ENCODE measurements around the gene PRKCH. TPM values are rescaled to one million over a fixed set of nuclear protein-coding genes. Genes with fewer than 3 reads are reported as not detected.

PRKCH gene
- total RNA-seq, 6 experiments from 2014 or later: 5.0 to 12.1 (median 8.8) TPM

DNA sequence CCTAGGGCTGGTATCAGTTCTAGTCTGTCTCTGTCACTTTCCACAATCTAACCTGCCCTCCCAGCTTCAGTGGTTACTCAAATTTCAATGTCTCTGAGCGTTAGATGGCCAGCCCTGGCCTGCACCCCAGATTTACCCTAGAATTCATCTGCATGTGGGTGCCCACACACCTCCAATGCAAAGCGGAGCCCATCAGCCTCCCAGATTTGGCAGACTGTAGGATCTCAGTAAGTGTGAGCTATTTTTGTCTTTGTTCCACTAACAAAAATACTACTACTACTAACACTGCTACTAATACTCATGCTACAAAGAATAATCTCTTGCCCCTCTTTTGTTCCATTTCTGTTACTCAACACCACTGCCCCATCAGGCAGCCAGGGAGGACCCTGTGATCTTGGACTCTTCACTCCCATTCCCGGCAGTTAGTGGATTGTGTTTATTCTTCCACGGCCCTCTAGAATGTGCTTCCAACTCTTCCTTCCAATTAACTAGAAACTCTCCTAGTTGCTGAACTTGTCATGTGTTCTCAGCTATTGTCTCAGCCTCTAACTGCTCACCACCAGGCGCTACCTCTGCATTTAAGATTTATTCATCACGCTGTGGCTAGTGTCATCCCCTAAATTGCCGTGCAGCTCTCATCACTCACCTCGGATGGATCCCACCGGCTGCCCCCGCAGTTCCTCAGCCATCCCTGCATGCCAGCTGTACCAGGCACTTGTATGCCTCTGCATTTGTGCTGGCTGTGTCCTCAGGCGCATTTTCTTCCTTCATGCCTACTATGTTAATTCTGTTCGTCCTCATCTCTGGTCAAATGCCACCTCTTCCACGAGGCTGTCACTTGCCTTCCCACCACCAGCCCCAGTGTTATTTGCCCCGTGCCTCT is 223.3 kb downstream of the PRKCH start:
- WGBS (ENCODE audit: insufficient coverage, low coverage, low lambda C conversion rate, missing lambda C conversion rate): 92% methylated on average over 14 of the region's 14 CpGs

DNA sequence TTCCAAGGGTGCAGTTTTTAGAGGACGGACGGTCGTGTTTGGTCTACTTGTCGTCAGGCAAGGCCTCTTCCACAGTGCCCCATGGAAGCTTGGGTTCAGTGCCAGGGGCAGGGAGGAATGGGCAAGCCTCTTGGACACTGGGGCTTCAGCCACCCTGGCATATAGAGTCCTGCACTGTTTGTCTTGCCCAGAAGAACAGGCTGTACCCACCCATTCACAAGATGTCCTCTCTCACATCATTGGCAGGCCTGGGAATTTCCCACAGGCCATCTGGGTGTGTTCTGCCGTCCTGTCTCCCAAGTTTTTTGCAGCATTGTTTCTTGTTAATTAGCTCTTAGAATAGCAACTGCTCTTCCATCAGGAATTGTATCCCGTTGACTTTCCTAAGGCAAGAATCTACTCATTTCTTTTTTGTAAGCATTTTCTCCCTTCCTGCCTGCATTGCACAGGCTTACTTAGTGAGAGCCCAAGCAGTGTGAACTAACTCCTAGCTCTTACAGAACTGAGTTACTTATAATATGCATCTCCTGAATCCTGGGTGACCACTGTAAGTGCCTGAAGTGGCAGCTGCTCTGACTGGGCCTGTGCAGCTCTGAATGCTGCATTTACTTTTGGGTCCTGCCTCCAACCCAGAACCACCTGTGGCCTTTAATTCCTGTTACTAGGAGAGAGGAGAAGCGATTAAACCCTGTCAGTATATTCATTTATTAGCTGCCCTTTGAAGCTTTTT is 224.5 kb downstream of the PRKCH start:
- Histone ChIP-seq H3K27ac (no peak overlapping the region), H3K4me3 (no peak overlapping the region), H3K9me3 (no peaks in the 10 kb centered on the region), H3K36me3 (no peaks in the 10 kb centered on the region), H3K27me3 (no peaks in the 10 kb centered on the region), H3K4me1 (peaks cover 0 to 35% (median 10%) of the 10 kb centered on the region in 4 donors)
- ATAC-seq: no peak
- no peak for DNase-seq
- no peak for TF ChIP-seq POLR2A (IDR thresholded peaks at IDR 0.05)
- TF ChIP-seq, protein P1, sequence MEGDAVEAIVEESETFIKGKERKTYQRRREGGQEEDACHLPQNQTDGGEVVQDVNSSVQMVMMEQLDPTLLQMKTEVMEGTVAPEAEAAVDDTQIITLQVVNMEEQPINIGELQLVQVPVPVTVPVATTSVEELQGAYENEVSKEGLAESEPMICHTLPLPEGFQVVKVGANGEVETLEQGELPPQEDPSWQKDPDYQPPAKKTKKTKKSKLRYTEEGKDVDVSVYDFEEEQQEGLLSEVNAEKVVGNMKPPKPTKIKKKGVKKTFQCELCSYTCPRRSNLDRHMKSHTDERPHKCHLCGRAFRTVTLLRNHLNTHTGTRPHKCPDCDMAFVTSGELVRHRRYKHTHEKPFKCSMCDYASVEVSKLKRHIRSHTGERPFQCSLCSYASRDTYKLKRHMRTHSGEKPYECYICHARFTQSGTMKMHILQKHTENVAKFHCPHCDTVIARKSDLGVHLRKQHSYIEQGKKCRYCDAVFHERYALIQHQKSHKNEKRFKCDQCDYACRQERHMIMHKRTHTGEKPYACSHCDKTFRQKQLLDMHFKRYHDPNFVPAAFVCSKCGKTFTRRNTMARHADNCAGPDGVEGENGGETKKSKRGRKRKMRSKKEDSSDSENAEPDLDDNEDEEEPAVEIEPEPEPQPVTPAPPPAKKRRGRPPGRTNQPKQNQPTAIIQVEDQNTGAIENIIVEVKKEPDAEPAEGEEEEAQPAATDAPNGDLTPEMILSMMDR (IDR thresholded peaks at IDR 0.05): no peak
- 85% methylated on average over 4 of the region's 7 CpGs for WGBS (ENCODE audit: insufficient coverage, low coverage, low lambda C conversion rate, missing lambda C conversion rate)
- intact Hi-C loops (cut with DNase I): no loop called here

More for the DNA sequence above, 223.3 kb downstream of the PRKCH start:
- intact Hi-C loops (cut with DNase I): no loop called here
- DNase-seq (no peak), ATAC-seq (peak in 1 of 4 donors; percentile 27)
- Histone ChIP-seq H3K9me3 (no peaks in the 10 kb centered on the region), H3K36me3 (no peaks in the 10 kb centered on the region), H3K4me1 (peaks cover 0 to 31% (median 10%) of the 10 kb centered on the region in 4 donors), H3K27ac (no peak overlapping the region), H3K27me3 (no peaks in the 10 kb centered on the region), H3K4me3 (no peak overlapping the region)
- TF ChIP-seq, protein P1 (IDR thresholded peaks at IDR 0.05): no peak
- no peak for TF ChIP-seq POLR2A (IDR thresholded peaks at IDR 0.05)

- Histone ChIP-seq H3K4me3 (no peak overlapping the region), H3K36me3 (no peaks in the 10 kb centered on the region), H3K27ac (peak overlapping the region in 1 of 3 donors; percentile 10), H3K4me1 (peaks cover 0 to 39% (median 14%) of the 10 kb centered on the region in 4 donors), H3K27me3 (no peaks in the 10 kb centered on the region), H3K9me3 (no peaks in the 10 kb centered on the region)
- 75% methylated on average over 8 of the region's 14 CpGs for WGBS (ENCODE audit: insufficient coverage, low coverage, low lambda C conversion rate, missing lambda C conversion rate)
- TF ChIP-seq POLR2A (IDR thresholded peaks at IDR 0.05): no peak
- TF ChIP-seq, protein P1 (IDR thresholded peaks at IDR 0.05): no peak
- ATAC-seq (no peak), DNase-seq (no peak)
- intact Hi-C loops (cut with DNase I): no loop called here
Measured at GRCh38 chr14:61547186-61548069, 226.0 kb downstream of the PRKCH start.

- H3K27ac ChIP-seq: no peak overlapping the region
- DNase-seq: no peak
- WGBS (ENCODE audit: insufficient coverage, low coverage, low lambda C conversion rate, missing lambda C conversion rate): 20% methylated on average over 2 of the region's 2 CpGs
Measured at GRCh38 chr14:61549425-61549824, 228.0 kb downstream of the PRKCH start.

More at GRCh38 chr14:61549425-61549824, 228.0 kb downstream of the PRKCH start:
- no peaks in the 10 kb centered on the region for H3K36me3 ChIP-seq
- H3K9me3 ChIP-seq: no peaks in the 10 kb centered on the region
- intact Hi-C loops (cut with DNase I): no loop called here
- no peaks in the 10 kb centered on the region for H3K27me3 ChIP-seq
- ATAC-seq: peak in 1 of 4 donors; percentile 14
- H3K4me1 ChIP-seq: peaks cover 0 to 38% (median 9%) of the 10 kb centered on the region in 4 donors
- no peak overlapping the region for H3K4me3 ChIP-seq
- TF ChIP-seq, protein P1 (IDR thresholded peaks at IDR 0.05): no peak
- no peak for TF ChIP-seq POLR2A (IDR thresholded peaks at IDR 0.05)
